GM23248 (cell line): ENCODE measurements around the gene ZNF354C. TPM values are rescaled to one million over a fixed set of nuclear protein-coding genes. Genes with fewer than 3 reads are reported as not detected.

ENCODE experiments used
- DNase-seq: peaks from one replicate; pipeline ENCODE4 v3.0.0-alpha.2; 2015
- H2AFZ ChIP-seq: fragments of 200-600 bp; sonication (generic); 2 replicates; pipeline ENCODE4 v1.6.1; 2016; ENCODE audit warnings: antibody characterized with exemption
- H3F3A ChIP-seq: fragments of 200-600 bp; sonication (generic); 2 replicates; pipeline ENCODE4 v1.6.1; 2016; ENCODE audit warnings: mild to moderate bottlenecking, antibody characterized with exemption, mixed run types; ENCODE audit not compliant: insufficient read depth
- H3K27ac ChIP-seq: fragments of 200-600 bp; sonication (generic); 2 replicates; pipeline ENCODE4 v1.5.1; 2016; ENCODE audit warnings: mild to moderate bottlenecking
- H3K27me3 ChIP-seq: fragments of 200-600 bp; sonication (generic); replicated peaks from 2 replicates; pipeline ENCODE4 v1.6.1; 2016; ENCODE audit warnings: mild to moderate bottlenecking; ENCODE audit not compliant: insufficient read depth
- H3K36me3 ChIP-seq: fragments of 200-600 bp; sonication (generic); 2 replicates; pipeline ENCODE4 v1.6.1; 2016; ENCODE audit warnings: low read depth, mild to moderate bottlenecking
- H3K4me1 ChIP-seq: fragments of 200-600 bp; sonication (generic); 2 replicates; pipeline ENCODE4 v1.6.1; 2016; ENCODE audit warnings: mild to moderate bottlenecking; ENCODE audit not compliant: insufficient read depth
- H3K4me2 ChIP-seq: fragments of 200-600 bp; sonication (generic); one replicate; pipeline ENCODE4 v1.6.1; 2016; ENCODE audit warnings: mild to moderate bottlenecking; ENCODE audit not compliant: unreplicated experiment
- H3K4me3 ChIP-seq: fragments of 200-600 bp; sonication (generic); 2 replicates; pipeline ENCODE4 v1.5.1; 2016; ENCODE audit warnings: mild to moderate bottlenecking
- H3K79me2 ChIP-seq: fragments of 200-600 bp; sonication (generic); 2 replicates; pipeline ENCODE4 v1.6.1; 2016; ENCODE audit warnings: mild to moderate bottlenecking; ENCODE audit not compliant: insufficient read depth
- H3K9ac ChIP-seq: fragments of 200-600 bp; sonication (generic); 2 replicates; pipeline ENCODE4 v1.6.1; 2016; ENCODE audit warnings: mild to moderate bottlenecking
- H3K9me2 ChIP-seq: fragments of 200-600 bp; sonication (generic); 2 replicates; pipeline ENCODE4 v1.6.1; 2016; ENCODE audit warnings: mixed run types, mild to moderate bottlenecking, moderate library complexity; ENCODE audit not compliant: insufficient read depth
- H3K9me3 ChIP-seq: fragments of 200-600 bp; sonication (generic); one replicate; pipeline ENCODE4 v1.6.1; 2017; ENCODE audit warnings: low read depth
- H4K20me1 ChIP-seq: fragments of 200-600 bp; sonication (generic); 2 replicates; pipeline ENCODE4 v1.6.0; 2016; ENCODE audit not compliant: insufficient read depth
- EZH2 ChIP-seq: fragments of 200-600 bp; sonication (generic); IDR thresholded peaks from 2 replicates; pipeline ENCODE4 v1.6.1; 2018; ENCODE audit warnings: antibody characterized with exemption, mild to moderate bottlenecking; ENCODE audit not compliant: insufficient read depth, poor library complexity, severe bottlenecking
- EZH2phosphoT487 ChIP-seq: fragments of 200-600 bp; sonication (generic); IDR thresholded peaks from 2 replicates; pipeline ENCODE4 v1.6.1; 2018; ENCODE audit warnings: antibody characterized with exemption, moderate library complexity, mild to moderate bottlenecking, low read depth; ENCODE audit not compliant: insufficient read depth
- WGBS, 2 experiments: methylation state at CpG; one replicate each; pipeline ENCODE4 v1.1.6; 2015 to 2017; ENCODE audit warnings: low lambda C conversion rate in 2 of 2, low coverage in 1 of 2; ENCODE audit errors: missing lambda C conversion rate in 2 of 2; 5-methylcytosine and 5-hydroxymethylcytosine counted together
- in situ Hi-C: fragments of 300-500 bp; cut with MboI; formaldehyde crosslinking; loops from 2 replicates; pipeline ENCODE4 v1.15.0; 2020
- polyA plus RNA-seq: library from polyadenylated mRNA; unstranded; fragments of >200 nt; fragmentation: Nextera tagmentation; extraction: Ambion mirVana; gene quantifications from 2 replicates; pipeline ENCODE4 v1.2.1, GENCODE V29; 2016
- total RNA-seq: library from RNA; depleted of rRNA; stranded (reverse); fragments of >200 nt; shearing (Covaris generic); gene quantifications from 2 replicates; pipeline ENCODE4 v1.2.3, GENCODE V29; 2014; rRNA removed

Gene ZNF354C
- total and polyA plus RNA-seq, 2 experiments from 2014 or later = 2.5 to 6.9 TPM

DNA sequence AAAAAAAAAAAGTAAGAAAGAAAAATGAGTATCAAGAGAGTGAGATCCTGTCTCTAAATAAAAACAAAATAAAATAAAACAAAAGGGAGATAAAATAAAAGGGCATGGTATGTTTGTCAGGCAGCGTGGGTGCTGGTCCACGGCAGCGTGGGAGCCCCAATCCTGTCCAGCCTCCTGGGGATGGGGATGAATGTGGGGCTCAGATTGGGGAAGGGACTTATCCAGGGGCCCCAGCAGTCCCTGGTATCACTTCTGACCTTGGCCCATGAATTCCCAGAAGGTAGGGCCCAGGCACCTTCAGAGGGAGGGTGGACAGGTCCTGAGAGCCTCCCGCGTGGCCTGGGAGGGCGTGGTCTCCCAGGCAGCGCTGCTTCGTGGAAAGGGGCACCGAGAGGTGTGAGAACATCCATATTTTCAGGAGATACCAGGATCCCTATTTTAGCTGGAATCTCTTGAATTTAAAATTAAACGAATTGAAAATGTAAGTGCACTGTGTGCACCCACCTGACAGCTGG, 71.2 kb downstream of the ZNF354C start:
- H3K9ac ChIP-seq = no peak overlapping the region
- no peak overlapping the region for H3K27ac ChIP-seq
- H3K27me3 ChIP-seq = no peaks in the 10 kb centered on the region
- H3K36me3 ChIP-seq = no peaks in the 10 kb centered on the region; the same call in 1 of the 2 replicates
- no peak for TF ChIP-seq EZH2phosphoT487
- no peak for TF ChIP-seq EZH2
- no peaks in the 10 kb centered on the region for H3F3A ChIP-seq
- H3K4me1 ChIP-seq = no peaks in the 10 kb centered on the region
- H3K79me2 ChIP-seq = no peaks in the 10 kb centered on the region
- no peaks in the 10 kb centered on the region for H3K9me3 ChIP-seq
- no peak overlapping the region for H2AFZ ChIP-seq
- H4K20me1 ChIP-seq = no peaks in the 10 kb centered on the region
- 93 to 94% methylated on average over 10 of the region's 10 CpGs for WGBS, 2 experiments
- no peak for DNase-seq
- H3K4me3 ChIP-seq = no peak overlapping the region
- in situ Hi-C loops = no loop called here
- no peaks in the 10 kb centered on the region for H3K9me2 ChIP-seq
- H3K4me2 ChIP-seq = no peak overlapping the region

DNA sequence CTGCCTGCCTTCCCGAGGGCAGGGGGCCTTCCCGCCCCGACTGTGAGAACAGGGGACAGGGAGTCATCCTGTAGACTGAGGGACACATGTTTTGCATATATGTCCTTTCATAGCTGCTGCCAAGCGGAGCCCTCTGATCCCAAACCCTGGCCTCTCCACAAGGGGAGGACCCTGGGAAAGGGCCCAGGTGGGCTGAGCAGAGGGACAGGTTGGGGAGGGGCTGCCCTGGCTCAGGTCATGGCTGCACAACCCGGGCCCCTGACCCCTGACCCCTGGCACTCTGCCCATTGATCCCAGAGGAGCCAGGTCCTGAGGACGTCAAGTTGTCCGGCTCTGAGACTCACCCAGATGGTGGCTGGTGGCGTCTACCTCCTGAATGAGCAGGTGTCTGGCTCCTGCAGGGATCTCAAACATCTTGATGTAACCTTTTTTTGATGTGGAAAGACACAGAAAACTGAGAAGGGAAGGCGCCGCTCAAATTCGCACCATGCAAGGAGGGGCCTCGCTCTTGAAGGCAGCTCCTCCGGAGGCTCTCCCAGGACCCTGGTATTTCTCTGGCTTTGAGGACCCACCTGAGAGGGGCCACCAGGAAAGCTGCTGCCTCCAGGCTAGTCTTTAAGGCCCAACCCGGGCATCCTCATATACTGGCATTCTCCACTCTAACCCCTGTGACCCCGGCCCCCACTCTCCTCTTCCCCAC, 71.9 kb downstream of the ZNF354C start:
- H4K20me1 ChIP-seq = no peaks in the 10 kb centered on the region
- no peak overlapping the region for H3K4me3 ChIP-seq
- no peak for DNase-seq
- no peaks in the 10 kb centered on the region for H3K9me3 ChIP-seq
- H3K9ac ChIP-seq = no peak overlapping the region
- no peaks in the 10 kb centered on the region for H3K4me1 ChIP-seq
- no peaks in the 10 kb centered on the region; the same call in 1 of the 2 replicates for H3K36me3 ChIP-seq
- no peak overlapping the region for H3K4me2 ChIP-seq
- 86 to 87% methylated on average over 12 to 15 of the region's 15 CpGs for WGBS, 2 experiments
- H3F3A ChIP-seq = no peaks in the 10 kb centered on the region
- H2AFZ ChIP-seq = no peak overlapping the region
- no peaks in the 10 kb centered on the region for H3K79me2 ChIP-seq
- no peaks in the 10 kb centered on the region for H3K27me3 ChIP-seq
- no peak overlapping the region for H3K27ac ChIP-seq
- no peak for TF ChIP-seq EZH2phosphoT487
- TF ChIP-seq EZH2 = no peak
- in situ Hi-C loops = no loop called here
- H3K9me2 ChIP-seq = no peaks in the 10 kb centered on the region

DNA sequence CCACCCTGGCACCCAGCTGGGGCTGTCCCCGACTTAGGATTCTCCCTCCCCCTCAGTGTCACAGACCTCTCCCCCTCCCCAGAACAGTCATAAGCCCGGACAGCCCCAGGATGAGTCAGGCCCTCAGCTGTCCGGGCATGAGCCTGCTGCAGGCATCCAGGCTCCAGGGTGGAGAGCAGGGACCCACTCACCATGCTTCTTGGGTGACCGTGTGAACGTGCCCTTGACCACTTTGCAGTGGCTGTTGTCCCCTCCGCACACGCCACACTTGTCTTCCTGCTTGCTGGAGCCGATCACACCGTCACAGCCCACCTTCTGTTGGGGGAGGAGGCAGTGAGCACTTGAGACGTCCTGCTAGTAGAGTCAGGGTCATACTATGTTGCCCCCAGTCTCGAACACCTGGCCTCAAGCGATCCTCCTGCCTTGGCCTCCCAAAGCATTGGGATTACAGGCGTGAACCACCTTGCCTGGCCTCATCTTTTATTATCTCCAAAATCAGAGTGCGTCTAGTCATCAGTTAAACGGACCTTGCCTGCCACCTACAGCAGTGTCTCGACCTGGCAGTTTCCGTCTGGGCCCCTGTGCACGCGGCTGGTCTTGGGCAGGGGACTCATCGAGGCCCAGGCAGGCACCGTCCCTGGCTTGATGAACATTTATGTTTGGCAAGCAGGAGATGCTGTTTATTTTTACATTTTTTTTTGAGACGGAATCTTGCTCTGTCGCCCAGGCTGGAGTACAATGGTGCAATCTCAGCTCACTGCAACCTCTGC, 72.6 kb downstream of the ZNF354C start:
- no peaks in the 10 kb centered on the region for H3F3A ChIP-seq
- TF ChIP-seq EZH2 = no peak
- no peak for TF ChIP-seq EZH2phosphoT487
- H3K9me3 ChIP-seq = no peaks in the 10 kb centered on the region
- H3K27me3 ChIP-seq = no peaks in the 10 kb centered on the region
- no peaks in the 10 kb centered on the region for H3K79me2 ChIP-seq
- H3K36me3 ChIP-seq = no peaks in the 10 kb centered on the region; the same call in 1 of the 2 replicates
- no peak overlapping the region for H3K4me3 ChIP-seq
- H3K4me1 ChIP-seq = no peaks in the 10 kb centered on the region
- H3K4me2 ChIP-seq = no peak overlapping the region
- H4K20me1 ChIP-seq = no peaks in the 10 kb centered on the region
- H3K9me2 ChIP-seq = no peaks in the 10 kb centered on the region
- in situ Hi-C loops = no loop called here
- H2AFZ ChIP-seq = no peak overlapping the region
- no peak overlapping the region for H3K9ac ChIP-seq
- DNase-seq = peak; percentile 25
- H3K27ac ChIP-seq = no peak overlapping the region
- 86 to 91% methylated on average over 22 to 23 of the region's 23 CpGs for whole genome bisulfite sequencing, 2 experiments

Other genes starting within 250 kb of the ZNF354C start
- gene ZNF354B, start 200.4 kb upstream of the ZNF354C start, total RNA-seq = 3.3 and 3.4 TPM in 2 replicates
- 3.2 and 4.9 TPM in 2 replicates for gene ZNF354B, start 200.4 kb upstream of the ZNF354C start, polyA plus RNA-seq
- gene ZFP2, start 164.5 kb upstream of the ZNF354C start, total RNA-seq = 1.8 and 2.5 TPM in 2 replicates
- 0.65 and 0.74 TPM in 2 replicates for gene ZFP2, start 164.5 kb upstream of the ZNF354C start, polyA plus RNA-seq
- gene ZNF454, start 119.2 kb upstream of the ZNF354C start, total RNA-seq = 0.97 and 1.9 TPM in 2 replicates
- gene ZNF454, start 119.2 kb upstream of the ZNF354C start, polyA plus RNA-seq = 0.96 and 1.3 TPM in 2 replicates
- not detected in 2 replicates for gene GRM6, start 65.1 kb upstream of the ZNF354C start, total RNA-seq
- gene GRM6, start 65.1 kb upstream of the ZNF354C start, polyA plus RNA-seq = 0.04 TPM in 1 of 2 replicates, not detected in the other
- gene ZNF879, start 36.6 kb upstream of the ZNF354C start, total RNA-seq = 1.8 and 5.4 TPM in 2 replicates
- 2.8 and 3.2 TPM in 2 replicates for gene ZNF879, start 36.6 kb upstream of the ZNF354C start, polyA plus RNA-seq